ENCODE data around the gene LRP6.

DNA sequence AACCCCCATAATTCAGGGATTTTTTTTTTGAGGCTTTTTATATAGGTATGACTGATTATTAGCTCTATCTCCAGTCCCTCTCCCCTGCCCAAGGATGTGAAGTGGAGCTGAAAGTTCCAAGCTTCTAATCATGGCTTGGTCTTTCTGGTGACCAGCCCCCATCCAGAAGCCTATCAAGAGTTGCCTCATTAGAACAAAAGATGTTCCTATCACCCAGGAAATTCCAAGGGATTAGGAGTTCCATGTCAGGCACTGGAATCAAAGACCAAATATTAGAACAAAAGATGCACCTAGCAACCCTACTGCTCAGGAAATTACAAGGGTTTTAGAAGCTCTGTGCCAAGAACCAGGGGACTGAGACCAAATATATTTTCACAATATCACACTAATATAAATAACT, 29.9 kb downstream of the LRP6 start:
- no peak for TF ChIP-seq POLR2AphosphoS5 (IDR thresholded peaks at IDR 0.05)
- TF ChIP-seq, protein P1, sequence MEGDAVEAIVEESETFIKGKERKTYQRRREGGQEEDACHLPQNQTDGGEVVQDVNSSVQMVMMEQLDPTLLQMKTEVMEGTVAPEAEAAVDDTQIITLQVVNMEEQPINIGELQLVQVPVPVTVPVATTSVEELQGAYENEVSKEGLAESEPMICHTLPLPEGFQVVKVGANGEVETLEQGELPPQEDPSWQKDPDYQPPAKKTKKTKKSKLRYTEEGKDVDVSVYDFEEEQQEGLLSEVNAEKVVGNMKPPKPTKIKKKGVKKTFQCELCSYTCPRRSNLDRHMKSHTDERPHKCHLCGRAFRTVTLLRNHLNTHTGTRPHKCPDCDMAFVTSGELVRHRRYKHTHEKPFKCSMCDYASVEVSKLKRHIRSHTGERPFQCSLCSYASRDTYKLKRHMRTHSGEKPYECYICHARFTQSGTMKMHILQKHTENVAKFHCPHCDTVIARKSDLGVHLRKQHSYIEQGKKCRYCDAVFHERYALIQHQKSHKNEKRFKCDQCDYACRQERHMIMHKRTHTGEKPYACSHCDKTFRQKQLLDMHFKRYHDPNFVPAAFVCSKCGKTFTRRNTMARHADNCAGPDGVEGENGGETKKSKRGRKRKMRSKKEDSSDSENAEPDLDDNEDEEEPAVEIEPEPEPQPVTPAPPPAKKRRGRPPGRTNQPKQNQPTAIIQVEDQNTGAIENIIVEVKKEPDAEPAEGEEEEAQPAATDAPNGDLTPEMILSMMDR (IDR thresholded peaks at IDR 0.05) = no peak

Measured in transverse colon (tissue), 4 donors.